G401 (cell line): ENCODE measurements around the gene CSGALNACT2. TPM values are rescaled to one million over a fixed set of nuclear protein-coding genes. Genes with fewer than 3 reads are reported as not detected.
"Not testable (repeated sequence)": the region's sequence is repeated elsewhere in the genome, so short reads cannot be mapped to it uniquely, and the experiment has no call there.

Source experiments
- DNase-seq: peaks from one replicate; pipeline ENCODE4 v3.0.0-alpha.2; 2015; ENCODE audit warnings: low spot score
- in situ Hi-C: cut with HindIII; loops from 2 replicates; pipeline ENCODE4 v1.10.0; 2016; ENCODE audit warnings: low sequenced_read_pairs, mixed read lengths
- total RNA-seq: library from RNA; depleted of rRNA; stranded (reverse); fragments of >200 nt; shearing (Covaris generic); gene quantifications from 2 replicates; pipeline ENCODE4 v1.2.3, GENCODE V29; 2014

CSGALNACT2 gene
- total RNA-seq, 1 experiment from 2014 or later = 9.2 TPM

DNA sequence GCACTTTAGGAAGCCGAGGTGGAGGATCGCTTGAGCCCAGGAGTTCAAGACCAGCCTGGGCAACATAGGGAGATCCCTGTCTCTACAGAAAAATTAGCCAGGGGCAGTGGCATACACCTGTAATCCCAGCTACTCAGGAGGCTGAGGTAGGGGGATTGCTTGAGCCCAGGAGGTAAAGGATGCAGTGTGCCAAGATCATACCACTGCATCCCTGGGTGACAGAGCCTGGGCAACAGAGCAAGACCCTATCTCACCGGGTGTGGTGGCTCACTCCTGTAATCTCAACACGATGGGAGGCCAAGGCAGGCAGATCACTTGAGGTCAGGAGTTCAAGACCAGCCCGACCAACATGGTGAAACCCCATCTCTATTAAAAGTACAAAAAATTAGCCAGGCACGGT lies 82.0 kb downstream of the CSGALNACT2 start:
- DNase-seq, in situ Hi-C loops: not testable (repeated sequence)

DNA sequence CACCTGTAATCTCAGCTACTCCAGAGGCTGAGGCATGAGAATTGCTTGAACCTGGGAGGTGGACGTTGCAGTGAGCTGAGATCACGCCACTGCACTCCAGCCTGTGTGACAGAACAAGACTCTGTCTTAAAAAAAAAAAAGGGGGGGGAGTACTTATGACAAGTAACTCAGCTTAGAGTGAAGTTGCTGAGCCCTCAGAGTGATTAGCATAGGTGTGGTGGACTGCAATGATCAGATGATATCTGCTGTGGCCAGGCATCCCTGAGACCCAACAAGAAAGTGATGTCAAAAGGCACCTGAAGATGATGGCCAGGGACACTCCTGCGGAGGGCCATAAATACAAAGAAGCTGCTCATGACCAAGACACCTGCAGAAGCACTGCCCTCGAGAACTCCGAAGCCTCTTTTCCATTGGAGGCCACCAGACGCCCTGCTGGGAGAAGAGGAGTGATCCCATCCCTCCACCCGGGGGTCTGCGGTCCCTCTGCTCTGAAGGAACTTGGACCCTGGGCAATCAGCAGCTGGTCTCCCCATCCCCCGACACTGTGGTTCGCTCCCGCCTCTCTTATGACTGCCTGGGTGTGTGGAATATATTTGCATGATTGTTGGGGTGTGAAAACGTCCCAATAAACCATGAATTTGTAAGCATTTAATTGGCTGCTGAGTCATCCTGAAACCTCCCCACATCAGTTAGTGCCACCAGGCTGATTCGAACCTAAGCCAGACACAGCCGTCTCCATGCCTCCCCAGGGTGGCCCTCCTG lies 82.6 kb downstream of the CSGALNACT2 start:
- in situ Hi-C loops = no loop called here
- DNase-seq = no peak

DNA sequence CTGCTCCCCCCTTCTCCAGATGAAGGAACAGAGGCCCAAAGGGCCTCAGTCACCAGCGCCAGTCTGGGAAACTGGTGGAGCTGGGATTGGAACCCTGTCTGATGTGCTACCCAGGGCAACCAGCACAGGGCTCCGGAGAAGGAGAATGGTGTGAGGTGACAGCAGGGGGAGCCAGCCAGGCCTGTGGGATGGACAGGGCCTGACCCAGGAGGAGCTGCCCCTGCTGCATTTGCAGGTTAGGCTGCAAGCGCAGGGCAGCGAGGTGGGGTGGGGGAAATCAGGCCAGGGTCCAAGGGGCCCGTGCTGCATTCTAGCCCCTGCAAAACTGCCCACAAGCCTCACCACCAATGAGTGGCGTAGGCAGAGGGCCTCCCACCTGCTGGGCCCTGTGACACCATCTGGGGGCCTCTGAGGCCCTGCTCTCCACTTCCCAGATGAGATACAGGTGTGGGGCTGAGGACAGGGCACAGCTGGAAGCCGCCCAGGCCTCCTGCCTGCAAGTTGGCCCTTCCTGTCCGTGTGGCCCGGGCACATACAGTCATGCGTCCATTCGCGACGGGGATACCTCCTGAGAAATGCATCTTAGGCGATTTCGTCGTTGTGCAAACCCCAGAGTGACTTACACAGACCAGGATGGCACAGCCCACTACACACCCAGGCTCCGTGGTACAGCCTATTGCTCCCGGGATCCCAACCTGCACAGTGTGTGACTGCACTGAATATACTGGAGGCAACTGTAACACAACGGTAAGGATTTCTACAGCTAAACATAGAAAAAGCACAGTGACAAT lies 83.4 kb downstream of the CSGALNACT2 start:
- in situ Hi-C loops = no loop called here
- no peak for DNase-seq

DNA sequence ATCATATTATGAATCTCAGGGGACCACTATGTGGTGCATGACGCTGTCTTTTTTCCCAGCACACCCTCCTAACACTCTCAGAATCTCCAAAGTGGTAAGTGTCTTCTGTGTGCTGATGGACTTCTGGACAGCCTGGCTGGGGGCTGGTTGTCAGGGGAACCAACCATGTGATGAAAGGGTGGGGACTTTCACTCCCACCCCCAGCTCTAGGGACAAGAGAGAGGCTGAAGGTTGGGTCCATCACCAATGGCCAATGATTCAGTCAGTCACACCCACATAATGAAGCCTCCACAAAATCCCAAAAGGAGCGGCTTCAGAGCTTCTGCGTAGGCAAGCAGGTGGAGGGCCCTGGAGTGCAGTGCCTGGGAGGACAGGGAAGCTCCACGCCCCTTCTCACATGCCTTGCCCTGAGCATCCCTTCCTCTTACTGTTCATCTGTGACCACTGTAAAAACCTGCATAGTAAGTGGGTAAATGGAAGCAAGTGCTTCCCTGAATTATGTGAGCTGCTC lies 84.0 kb downstream of the CSGALNACT2 start:
- no peak for DNase-seq
- in situ Hi-C loops = no loop called here

DNA sequence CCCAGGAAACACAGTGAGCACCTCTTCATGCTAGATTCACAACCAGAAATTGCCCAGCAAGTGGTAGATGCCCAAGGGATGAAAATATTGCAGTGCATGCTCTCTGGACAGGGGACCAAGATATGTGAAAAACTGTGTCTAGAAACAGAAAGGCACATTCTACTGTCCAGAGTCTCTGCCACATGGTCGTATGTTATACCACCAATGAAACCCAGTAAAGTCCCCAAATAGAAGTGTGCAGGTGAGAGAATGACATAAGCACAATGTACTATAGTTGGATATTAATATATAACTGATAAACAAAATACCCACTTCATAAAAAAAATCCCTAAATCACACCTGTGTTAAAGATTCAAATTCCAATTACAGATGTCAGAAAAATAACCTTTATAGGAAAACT lies 84.8 kb downstream of the CSGALNACT2 start:
- no peak for DNase-seq
- in situ Hi-C loops = no loop called here

DNA sequence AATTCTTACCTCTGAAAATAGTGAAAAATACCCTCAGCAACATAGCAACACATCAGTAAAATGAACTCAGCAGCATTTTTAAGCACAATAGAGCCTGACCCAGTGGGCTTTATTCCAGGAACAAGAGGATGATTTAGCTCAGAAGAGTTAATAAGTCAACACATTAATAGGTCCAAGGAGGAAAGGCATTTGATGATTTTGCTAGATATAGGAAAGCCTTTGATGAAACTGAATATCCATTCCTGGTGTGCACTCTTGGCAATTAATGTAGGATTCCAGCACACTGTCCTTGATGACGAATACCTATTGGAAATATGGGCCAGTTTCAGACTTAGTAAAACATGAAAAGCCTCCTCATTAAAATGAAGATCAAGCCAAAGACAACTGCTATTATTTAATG lies 86.1 kb downstream of the CSGALNACT2 start:
- in situ Hi-C loops = no loop called here
- DNase-seq = no peak

DNA sequence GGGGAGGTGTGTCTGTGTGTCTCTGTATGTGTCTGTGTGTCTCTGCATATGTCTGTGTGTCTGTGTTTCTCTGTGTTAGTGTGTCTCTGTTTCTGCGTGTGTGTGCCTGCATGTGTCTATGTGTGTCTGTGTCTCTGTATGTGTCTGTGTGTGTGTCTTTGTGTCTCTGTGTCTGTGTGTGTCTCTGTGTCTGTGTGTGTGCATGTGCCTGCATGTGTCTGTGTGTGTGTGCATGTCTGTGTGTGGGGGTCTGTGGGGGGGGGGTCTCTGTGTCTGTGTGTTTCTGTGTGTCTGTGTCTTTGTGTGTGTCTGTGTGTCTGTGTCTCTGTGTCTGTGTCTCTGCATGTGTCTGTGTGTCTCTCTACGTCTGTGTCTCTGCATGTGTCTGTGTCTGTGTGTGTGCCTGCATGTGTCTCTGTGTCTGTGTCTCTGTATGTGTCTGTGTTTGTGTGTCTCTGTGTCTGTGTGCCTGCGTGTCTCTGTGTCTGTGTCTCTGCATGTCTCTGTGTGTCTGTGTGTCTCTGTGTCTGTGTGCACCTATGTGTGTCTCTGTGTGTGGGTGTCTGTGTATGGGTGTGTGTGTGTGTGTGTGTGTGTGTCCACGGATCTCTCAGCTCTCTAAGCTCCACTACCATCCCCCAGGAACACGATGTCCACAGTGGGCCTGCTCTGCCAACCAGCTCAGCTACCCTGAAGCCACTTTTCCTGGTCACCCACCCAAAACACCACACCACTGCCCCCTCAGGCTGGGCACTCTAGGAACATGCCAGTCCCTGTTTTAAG lies 87.0 kb downstream of the CSGALNACT2 start:
- in situ Hi-C loops = no loop called here
- DNase-seq = no peak

DNA sequence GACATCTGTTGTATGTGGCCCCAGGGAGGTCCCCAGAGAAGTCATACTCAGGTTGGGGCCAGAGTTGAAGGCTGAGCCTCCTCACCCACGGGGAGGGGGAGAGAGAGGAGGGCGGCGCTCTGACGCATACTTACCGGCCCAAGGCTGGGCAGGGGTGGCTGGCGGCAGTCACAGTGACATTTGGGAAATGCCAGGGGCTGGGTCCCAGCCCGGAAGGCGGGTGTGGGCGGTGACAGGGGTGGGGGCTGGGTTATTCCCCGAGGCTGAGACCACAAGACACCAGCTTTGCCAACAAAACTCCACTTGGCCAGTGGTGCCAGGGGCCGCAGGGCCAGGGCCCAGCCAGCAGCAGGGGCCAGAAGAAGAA lies 87.5 kb downstream of the CSGALNACT2 start:
- no peak for DNase-seq
- in situ Hi-C loops = no loop called here

DNA sequence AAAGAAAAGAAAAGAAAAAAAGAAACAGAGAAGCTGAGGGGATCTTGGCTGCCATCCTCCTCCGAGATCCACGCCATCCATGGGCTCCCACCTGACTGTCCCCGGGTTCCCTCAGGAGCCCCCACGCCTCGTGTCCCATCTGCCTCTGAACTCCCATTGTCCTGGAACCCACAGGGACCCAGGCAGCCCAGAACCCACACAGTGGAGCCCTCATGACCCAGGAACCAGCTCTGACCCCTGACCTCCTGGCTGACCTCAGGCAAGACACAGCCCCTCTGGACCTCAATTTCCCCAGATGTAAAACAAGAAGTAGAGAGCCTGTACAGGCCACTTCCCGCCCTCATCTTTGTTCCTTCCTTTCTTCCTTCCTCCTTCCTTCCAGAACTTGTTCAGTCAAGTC lies 88.2 kb downstream of the CSGALNACT2 start:
- DNase-seq = no peak
- in situ Hi-C loops = no loop called here

DNA sequence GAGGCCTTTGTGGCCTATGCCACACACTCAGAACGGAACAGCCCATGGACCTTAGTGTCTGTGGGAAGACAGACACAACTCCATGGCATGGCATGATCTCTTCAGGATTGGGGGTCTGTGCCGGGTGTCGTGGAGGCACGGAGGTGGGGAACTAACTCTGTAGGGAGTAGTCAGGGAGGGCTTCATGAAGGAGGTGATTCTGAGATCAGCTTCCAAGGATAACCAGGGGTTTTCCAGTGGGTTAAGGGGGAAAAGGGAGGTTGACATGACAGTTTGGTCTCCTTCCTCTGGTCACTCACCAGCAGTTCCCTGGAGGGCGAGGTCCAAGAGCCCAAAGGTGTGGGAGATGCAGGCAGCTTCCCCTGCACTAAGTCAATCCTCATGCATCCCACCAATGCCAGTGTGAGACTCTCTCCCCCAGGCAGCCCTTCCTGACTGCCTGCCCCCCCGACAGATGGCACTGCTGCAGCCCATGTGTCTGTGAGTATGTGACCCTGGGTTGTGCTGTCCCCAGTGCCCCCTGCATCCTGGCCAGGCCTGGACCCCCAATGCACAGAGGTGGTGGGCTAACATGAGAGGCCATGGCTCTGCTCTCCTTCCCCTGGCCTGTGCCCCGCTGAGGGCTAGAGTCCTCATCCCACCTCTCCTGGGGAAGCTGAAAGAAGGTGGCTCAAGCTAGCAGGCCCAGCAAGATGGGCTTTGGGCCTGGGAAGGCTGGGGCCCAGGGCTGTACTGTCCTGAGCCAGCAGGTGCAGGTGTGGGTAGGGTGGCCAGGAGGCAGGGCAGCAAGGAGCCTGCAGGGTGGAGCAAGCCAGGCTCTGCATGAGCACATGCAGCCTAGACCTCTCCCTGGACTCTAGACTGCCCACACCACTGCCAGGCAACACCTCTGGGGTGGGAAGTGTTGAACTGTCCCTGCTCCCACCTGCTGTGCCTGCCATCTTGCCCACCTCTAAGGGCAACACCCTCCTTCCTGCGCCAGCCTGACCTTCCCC lies 88.9 kb downstream of the CSGALNACT2 start:
- in situ Hi-C loops = no loop called here
- no peak for DNase-seq

DNA sequence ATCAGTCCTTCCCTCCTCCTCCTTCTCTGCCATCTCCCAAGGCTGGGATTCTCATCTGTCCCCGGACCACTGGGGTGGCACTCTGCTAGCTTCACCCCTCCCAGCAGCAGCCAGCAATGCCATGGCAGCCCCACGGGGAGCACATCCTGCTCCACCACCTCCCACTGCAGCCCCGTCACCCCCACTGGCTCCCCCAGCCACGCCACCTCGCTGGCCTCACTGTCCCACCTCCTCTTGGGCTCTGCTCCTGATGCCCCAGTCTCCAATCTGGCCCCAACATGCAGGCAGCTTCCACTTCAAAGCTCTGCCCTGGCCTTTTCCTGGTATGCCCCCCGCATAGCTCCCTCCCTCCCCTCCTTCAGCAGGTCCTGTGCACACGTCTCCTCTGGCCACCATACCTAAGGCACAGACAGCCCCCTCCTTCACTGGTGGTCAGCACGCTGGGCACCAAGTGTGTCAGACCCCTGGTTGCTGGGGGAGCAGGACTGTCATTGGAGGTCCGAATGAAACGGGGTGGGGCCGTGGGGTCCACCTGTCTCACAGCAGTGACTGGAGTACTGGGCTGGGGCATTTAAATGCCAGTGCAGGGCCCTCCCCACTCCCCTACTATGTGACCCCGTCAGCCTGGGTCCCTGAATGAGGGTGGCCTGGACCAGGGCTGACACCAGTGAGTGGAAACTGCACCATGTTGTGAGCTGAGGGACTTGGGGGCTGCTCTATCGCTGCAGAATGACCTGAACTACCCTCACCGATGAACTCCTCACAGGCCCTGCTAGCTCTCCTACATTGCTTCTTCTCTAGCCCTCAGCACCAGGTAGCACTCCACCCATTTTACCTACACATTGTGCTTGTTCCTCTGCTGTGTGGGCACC lies 89.9 kb downstream of the CSGALNACT2 start:
- in situ Hi-C loops = no loop called here
- no peak for DNase-seq

DNA sequence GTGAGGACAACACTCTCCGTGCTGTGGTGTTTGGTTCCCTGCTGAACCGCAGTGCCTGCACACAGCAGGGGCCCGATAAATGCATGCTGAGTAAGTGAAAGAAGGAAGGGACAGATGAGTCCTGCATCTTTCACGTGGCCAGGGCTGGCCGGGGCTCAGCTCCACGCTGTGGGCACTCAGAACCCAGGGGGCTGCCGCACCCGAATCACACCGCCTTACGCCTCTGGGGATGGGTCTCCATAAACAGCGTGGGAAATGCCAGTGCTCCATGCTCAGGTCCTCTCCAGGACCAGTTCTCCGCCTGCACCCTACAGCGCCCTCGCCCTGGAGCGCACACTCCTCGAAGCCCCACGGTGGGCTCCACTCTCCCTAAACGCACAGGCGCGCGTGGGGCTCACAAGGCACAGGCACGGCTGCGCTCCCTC lies 90.5 kb downstream of the CSGALNACT2 start:
- in situ Hi-C loops = no loop called here
- DNase-seq = no peak

DNA sequence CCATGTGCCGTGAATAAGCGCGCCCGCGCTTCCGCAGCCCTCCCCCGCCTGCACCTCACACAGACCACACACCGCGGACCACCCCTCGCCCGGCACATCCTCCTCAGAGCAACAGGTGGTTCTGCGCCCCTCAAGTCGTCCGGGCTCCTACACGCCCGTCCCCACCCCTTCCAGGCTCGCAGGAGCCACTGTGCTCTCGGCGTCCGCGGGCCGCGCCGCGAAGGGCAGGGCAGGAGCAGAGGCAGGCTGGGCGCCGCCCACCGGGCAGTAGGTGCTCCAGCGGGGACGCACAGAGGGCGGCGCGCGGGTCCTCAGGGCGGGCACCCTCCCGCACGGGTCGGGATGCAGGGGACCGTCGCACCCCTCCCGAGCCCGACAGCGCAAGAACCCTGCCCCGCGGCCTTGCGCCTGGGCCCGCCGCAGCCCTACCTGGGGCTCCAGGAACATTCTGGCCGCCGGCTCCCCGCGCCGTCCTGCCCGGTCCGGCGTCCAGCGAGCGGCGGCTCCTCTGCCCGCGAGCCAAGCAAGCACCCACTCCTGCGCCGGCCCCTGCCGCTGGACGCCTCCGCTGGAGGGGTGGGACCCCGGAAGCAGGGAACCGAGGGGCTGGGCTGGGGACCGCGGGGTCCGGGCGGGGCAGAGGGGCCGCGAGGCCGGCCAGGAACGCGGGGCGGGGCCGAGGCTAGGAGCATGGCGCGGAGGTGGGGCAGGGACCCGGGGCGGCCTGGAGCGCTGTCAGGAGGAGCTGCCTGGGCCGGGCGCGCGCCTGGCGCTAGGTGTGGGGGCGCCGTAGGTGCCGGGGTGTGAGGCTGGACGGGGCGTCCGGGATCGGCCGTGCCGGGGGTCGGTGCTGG lies 91.2 kb downstream of the CSGALNACT2 start:
- in situ Hi-C loops = no loop called here
- no peak for DNase-seq

DNA sequence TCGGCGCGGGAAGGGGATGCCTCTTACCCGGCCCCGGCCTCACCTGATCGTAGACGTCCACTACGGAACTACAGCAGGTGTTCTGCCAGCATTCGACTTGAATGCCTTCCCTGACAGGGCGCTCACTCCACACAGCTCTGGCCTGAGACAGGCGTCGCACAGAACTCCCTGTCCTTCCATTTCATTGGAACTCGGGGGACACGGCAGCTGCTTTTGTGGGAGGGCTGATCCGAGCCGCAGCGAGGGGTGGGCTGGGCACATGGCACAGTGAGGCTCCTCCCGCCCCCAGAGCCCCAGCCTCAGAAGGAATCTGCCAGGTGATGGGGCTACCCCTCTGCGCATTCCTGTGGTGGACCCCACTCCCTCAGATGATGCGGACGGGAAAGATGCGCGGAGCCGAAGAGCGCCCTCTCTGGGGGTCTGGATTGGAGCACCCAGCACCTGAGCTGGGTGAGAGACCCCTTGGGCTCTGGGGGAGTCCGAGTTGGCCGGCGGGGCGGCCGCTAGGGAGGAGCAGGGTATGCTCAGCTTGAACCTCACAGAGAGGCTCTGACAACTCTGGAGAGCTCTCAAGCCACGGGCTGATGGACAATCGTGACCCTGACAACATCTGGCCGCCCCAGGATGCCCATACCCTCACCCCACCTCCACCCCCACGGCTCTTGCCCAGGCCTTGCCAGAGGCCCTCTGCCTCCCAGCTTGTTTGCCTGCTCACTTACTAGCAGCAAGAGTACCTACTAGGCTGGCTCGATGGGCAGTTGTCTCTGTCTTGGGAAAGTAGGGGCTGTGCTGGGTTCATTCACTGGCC lies 92.1 kb downstream of the CSGALNACT2 start:
- no peak for DNase-seq
- in situ Hi-C loops = no loop called here

DNA sequence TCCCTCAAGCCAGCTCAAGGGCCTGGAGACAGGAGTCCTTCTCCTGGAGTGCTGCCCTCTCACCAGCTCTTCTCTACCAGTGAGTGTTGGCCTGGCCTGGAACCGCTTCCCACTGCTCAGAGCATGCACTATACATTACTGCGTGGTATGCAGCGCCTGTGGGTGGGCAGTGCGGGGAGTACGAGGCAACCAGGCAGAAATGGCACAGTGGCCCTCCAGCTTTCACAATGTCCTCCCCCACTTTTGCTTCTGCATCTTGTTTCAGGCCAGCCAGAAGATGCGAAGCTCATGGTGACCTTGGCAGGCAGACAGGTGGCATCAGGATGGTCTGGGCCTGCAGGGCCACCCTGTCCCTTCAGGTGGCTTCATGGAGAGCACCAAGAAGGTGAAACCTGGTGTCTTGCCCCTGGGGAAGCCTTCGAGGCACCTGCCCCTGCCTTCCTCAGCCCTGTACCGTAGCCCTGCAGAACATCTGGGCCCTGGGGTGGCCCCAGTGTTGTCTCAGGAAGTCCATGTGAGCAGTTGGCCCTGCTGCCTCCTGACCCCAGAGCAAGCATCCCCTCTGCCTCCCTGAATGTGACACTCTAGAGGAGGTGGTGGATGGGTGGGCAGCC lies 92.8 kb downstream of the CSGALNACT2 start:
- DNase-seq = no peak
- in situ Hi-C loops = no loop called here
